Activated naive CD4-positive, alpha-beta T cell treated with anti-CD3 and anti-CD28 coated beads, Interleukin-2, amount 50 U/mL, for 72 hours (primary cell): ENCODE data around the gene KLC1. TPM values are rescaled to one million over a fixed set of nuclear protein-coding genes. Genes with fewer than 3 reads are reported as not detected.

Experiments used
- total RNA-seq, 2 donors: library from RNA; stranded (reverse); gene quantifications; one replicate each; pipeline ENCODE4 v1.2.3, GENCODE V29; 2022

Gene KLC1
- total RNA-seq, 2 donors from 2014 or later: 114 to 137 TPM

Other genes with a start within 250 kb of the KLC1 start
- 10 to 100 TPM; 67.0 to 91.4 TPM for gene MARK3, start 243.8 kb upstream of the KLC1 start, total RNA-seq
- 1 to 10 TPM; 2.6 to 9.4 TPM for gene CKB, start 106.4 kb upstream of the KLC1 start, total RNA-seq
- gene TRMT61A, start 100.0 kb upstream of the KLC1 start, total RNA-seq: 1 to 10 TPM; 5.6 to 9.2 TPM
- 10 to 100 TPM; 15.6 to 24.1 TPM for gene BAG5, start 66.6 kb upstream of the KLC1 start, total RNA-seq
- gene COA8, start 66.3 kb upstream of the KLC1 start, total RNA-seq: 10 to 100 TPM; 14.1 to 39.9 TPM
- 10 to 100 TPM; 45.8 to 46.4 TPM for gene XRCC3, start 86.2 kb downstream of the KLC1 start, total RNA-seq
- 10 to 100 TPM; 15.3 to 16.4 TPM for gene ZFYVE21, start 86.6 kb downstream of the KLC1 start, total RNA-seq
- gene PPP1R13B, start 218.4 kb downstream of the KLC1 start, total RNA-seq: 10 to 100 TPM; 11.7 to 12.1 TPM